Fibroblast of pulmonary artery (primary cell): Measurements from ENCODE around the gene A2ML1.
A peak's percentile ranks its signal among the peaks of the same experiment; 100 is the strongest.

Experiments
- DNase-seq: peaks from one replicate; pipeline ENCODE4 v3.0.0-alpha.2; 2010; ENCODE audit warnings: low read depth
- H3K4me3 ChIP-seq: replicated peaks from 2 replicates; pipeline ENCODE4 v1.5.1; 2011; ENCODE audit warnings: low read depth, mild to moderate bottlenecking, control low read depth, low read length, moderate library complexity
- TF ChIP-seq, protein P1 (sequence below): IDR thresholded peaks from 2 replicates; pipeline ENCODE4 v1.5.1; 2011; ENCODE audit warnings: mild to moderate bottlenecking, control low read depth, low read length, inconsistent platforms; ENCODE audit errors: missing control alignments

A2ML1 gene

DNA sequence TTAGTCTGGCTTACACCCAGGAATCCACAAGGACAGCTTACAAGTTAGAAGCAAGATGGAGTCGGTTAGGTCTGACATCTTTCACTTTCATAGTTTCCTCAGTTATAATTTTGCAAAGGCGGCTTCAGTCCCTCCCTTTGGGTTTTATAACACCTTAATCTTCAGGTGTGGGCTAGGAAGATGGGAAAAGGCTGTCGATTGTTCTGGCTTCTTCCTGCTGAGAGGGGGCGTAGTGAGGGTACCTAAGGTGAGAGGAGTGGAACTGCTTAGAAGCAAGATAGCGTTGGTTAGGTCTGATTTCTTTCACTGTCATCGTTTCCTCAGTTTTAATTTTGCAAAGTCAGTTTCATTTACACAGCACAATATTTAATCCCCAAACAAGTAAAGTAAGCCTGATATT is 10.1 kb downstream of the A2ML1 start:
- TF ChIP-seq, protein P1, sequence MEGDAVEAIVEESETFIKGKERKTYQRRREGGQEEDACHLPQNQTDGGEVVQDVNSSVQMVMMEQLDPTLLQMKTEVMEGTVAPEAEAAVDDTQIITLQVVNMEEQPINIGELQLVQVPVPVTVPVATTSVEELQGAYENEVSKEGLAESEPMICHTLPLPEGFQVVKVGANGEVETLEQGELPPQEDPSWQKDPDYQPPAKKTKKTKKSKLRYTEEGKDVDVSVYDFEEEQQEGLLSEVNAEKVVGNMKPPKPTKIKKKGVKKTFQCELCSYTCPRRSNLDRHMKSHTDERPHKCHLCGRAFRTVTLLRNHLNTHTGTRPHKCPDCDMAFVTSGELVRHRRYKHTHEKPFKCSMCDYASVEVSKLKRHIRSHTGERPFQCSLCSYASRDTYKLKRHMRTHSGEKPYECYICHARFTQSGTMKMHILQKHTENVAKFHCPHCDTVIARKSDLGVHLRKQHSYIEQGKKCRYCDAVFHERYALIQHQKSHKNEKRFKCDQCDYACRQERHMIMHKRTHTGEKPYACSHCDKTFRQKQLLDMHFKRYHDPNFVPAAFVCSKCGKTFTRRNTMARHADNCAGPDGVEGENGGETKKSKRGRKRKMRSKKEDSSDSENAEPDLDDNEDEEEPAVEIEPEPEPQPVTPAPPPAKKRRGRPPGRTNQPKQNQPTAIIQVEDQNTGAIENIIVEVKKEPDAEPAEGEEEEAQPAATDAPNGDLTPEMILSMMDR, result no peak
- no peak overlapping the region for H3K4me3 ChIP-seq
- DNase-seq, result no peak

GRCh38 chr12:8834230-8834629 is 11.8 kb downstream of the A2ML1 start:
- TF ChIP-seq, protein P1, result no peak
- DNase-seq, result no peak
- no peak overlapping the region for H3K4me3 ChIP-seq

DNA sequence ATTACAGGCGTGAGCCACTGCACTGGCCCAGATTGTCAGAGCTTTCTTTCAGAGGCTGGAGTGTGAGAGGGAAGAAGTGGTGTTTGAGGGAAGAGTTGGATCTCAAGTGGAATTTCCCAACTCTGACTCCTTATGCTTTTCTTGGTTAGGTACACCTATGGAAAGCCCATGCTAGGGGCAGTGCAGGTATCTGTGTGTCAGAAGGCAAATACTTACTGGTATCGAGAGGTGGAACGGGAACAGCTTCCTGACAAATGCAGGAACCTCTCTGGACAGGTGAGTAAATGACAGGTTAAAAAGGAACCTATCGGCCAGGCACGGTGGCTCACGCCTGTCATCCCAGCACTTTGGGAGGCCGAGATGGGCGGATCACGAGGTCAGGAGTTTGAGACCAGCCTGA is 14.9 kb downstream of the A2ML1 start:
- TF ChIP-seq, protein P1, result no peak
- no peak for DNase-seq
- H3K4me3 ChIP-seq, result no peak overlapping the region

DNA sequence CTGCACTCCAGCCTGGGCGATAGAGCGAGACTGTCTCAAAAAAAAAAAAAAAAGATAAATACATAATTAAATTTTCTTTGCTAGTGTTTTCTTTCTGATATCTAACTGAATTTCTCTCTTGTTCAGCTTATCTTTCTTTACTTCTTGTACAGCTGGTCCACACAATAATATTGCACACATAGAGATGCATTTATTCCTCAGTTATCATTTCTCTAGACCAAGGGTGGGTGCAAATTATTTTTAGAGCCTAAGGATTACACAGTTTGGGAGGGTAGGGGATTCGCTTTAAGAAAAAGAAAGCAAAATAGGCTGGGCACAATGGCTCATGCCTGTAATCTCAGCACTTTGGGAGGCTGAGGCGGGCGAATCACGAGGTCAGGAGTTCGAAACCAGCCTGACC is 17.9 kb downstream of the A2ML1 start:
- no peak for DNase-seq
- TF ChIP-seq, protein P1, result no peak

DNA sequence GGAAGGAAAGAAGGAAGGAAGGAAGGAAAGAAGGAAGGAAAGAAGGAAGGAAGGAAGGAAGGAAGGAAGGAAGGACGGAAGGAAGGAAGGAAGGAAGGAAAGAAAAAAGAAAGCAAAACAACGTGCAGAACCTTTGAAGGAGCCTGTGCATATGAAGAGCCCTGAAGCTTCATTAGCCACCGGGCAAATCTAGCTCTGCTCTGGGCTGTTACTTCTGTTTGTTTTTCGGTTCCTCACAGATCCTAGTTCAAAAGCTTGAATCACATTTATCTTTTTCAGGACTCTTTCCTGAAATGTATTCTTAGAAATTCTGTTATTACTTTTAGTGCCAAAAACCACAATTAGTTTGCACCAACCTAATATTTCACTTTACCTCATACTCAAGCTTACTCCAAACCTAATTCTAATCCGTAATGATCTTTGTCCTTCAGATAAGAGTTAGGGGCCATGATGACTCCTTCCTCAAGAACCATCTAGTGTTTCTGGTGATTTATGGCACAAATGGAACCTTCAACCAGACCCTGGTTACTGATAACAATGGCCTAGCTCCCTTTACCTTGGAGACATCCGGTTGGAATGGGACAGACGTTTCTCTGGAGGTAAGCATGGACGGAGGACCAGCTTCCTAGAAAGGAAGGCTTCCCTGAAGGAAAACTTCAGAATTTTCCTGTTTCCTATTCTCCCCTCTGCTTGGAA is 18.7 kb downstream of the A2ML1 start:
- H3K4me3 ChIP-seq, result no peak overlapping the region
- TF ChIP-seq, protein P1, result no peak
- no peak for DNase-seq

More for the DNA sequence above, 17.9 kb downstream of the A2ML1 start:
- no peak overlapping the region for H3K4me3 ChIP-seq

DNA sequence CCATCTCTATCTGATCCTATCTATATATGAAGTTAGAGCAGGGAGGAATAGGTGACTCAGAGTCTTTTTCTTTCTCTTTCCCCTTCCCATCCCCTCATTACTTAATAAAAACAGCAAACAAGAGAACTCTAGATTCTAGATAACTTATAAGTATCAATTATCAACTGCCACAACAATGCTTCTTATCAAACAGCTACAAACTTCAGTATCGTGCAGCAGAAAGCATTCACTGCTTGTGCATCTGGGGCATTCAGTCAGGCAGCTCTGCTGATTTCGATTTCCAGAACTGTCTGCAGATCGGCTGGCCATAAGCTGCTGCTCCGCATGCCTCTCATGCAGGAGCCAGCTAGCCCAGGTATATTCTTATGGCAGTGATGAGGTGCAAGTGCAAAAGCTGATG is 19.4 kb downstream of the A2ML1 start:
- no peak for DNase-seq
- H3K4me3 ChIP-seq, result no peak overlapping the region
- TF ChIP-seq, protein P1, result no peak

DNA sequence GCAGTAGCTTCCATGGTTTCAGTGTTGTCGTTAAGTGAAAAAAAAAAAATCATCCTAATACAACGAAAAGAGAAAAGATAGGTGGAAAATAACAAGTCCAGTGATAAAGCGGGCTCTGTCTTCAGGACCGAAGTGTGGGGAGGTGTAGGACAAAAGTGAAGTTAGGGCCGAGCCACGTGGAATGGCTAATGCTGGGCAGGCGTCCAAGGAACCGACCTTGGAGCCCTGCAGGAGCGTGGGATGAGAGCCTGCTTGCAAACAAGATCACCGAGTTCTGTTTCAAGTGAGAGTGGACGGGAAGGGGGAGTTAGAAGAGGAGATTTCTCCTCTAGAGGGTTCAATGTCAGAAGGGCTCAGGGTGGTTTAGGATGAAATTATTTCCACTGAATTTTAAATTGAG is 22.2 kb downstream of the A2ML1 start:
- DNase-seq, result peak; percentile 55
- TF ChIP-seq, protein P1, result no peak
- no peak overlapping the region for H3K4me3 ChIP-seq
